ENCODE data around the gene CCL27. TPM values are rescaled to one million over a fixed set of nuclear protein-coding genes. Genes with fewer than 3 reads are reported as not detected.

The CCL27 gene
- total and polyA plus RNA-seq, 2 of the 8 experiments (the other 6 are each of a cell fraction or from before 2014, with no cell fraction given), result 0.42 TPM; not detected in 1

- TF ChIP-seq CHD2 (IDR thresholded peaks at IDR 0.05; ENCODE audit: low read length) (peak; percentile 68; the same call in 1 of the 2 replicates), RAD21 (IDR thresholded peaks at IDR 0.05 in 1 of 2, conservative IDR thresholded peaks at IDR 0.05 in 1 of 2; ENCODE audit: low read depth in 2 of 2, low read length in 2 of 2) (peak in 1 of 2 experiments; percentile 4; a peak in 1 of 4 replicates), JUND (IDR thresholded peaks at IDR 0.05; ENCODE audit: low read length) (no peak), PHF8 (conservative IDR thresholded peaks at IDR 0.05; ENCODE audit: low read depth, low read length) (no peak), CTBP2 (IDR thresholded peaks at IDR 0.05; ENCODE audit: borderline replicate concordance, insufficient read depth, insufficient read length, low read length) (peak; percentile 46), NANOG (IDR thresholded peaks at IDR 0.05; ENCODE audit: insufficient read depth, low read depth, low read length, poor library complexity, severe bottlenecking) (no peak), RFX5 (IDR thresholded peaks at IDR 0.05; ENCODE audit: borderline replicate concordance, low read depth, low read length) (no peak), SIN3A (conservative IDR thresholded peaks at IDR 0.05 in 1 of 2, IDR thresholded peaks at IDR 0.05 in 1 of 2; ENCODE audit: low read depth in 1 of 2, low read length in 2 of 2) (peak in 1 of 2 experiments; percentile 88; a peak in 1 of 4 replicates), POU5F1 (IDR thresholded peaks at IDR 0.05; ENCODE audit: low read depth, low read length) (no peak), POLR2A (IDR thresholded peaks at IDR 0.05; ENCODE audit: control extremely low read depth in 1 of 2, low read depth in 2 of 2, low read length in 2 of 2) (no peak), CEBPB (IDR thresholded peaks at IDR 0.05; ENCODE audit: low read depth, low read length) (no peak), CTCF (IDR thresholded peaks at IDR 0.05; ENCODE audit: control extremely low read depth in 1 of 3, insufficient read depth in 1 of 3, low read depth in 1 of 3, low read length in 3 of 3) (peak in 2 of 3 experiments; percentile 1 to 33; a peak in 2 of 4 replicates), SRF (IDR thresholded peaks at IDR 0.05; ENCODE audit: low read depth, low read length) (no peak), SUZ12 (IDR thresholded peaks at IDR 0.05; ENCODE audit: low read length) (no peak), SAP30 (IDR thresholded peaks at IDR 0.05; ENCODE audit: insufficient read depth, insufficient replicate concordance, low read length) (peak; percentile 70), GTF2F1 (IDR thresholded peaks at IDR 0.05; ENCODE audit: borderline replicate concordance, low read depth, low read length) (no peak), FOSL1 (IDR thresholded peaks at IDR 0.05; ENCODE audit: insufficient read depth, low read depth, low read length) (no peak), ATF3 (IDR thresholded peaks at IDR 0.05; ENCODE audit: insufficient read depth, low read depth, low read length) (no peak), BACH1 (IDR thresholded peaks at IDR 0.05; ENCODE audit: low read length) (no peak)
Observed at GRCh38 chr9:34651876-34652601, 10.4 kb downstream of the CCL27 start, which contains the start of gene IL11RA (continued).

All from H1 (cell line).